OCI-LY1 (cell line): Measurements from ENCODE around the gene C2CD2L.

Experiments
- CTCF ChIP-seq: fragments of 200-600 bp; sonication (generic), shearing (Covaris generic); IDR thresholded peaks from 2 replicates; pipeline ENCODE4 v1.5.1; 2017; ENCODE audit warnings: mild to moderate bottlenecking, antibody characterized with exemption, low read length, moderate library complexity, mixed read lengths
- EZH2 ChIP-seq: fragments of 200-600 bp; sonication (generic), shearing (Covaris generic); IDR thresholded peaks from 2 replicates; pipeline ENCODE4 v1.8.0; 2017; ENCODE audit warnings: borderline replicate concordance, mixed run types, mild to moderate bottlenecking, antibody characterized with exemption, low read length, moderate library complexity, mixed read lengths

GRCh38 chr11:119166368-119167076 is 59.4 kb downstream of the C2CD2L start:
- TF ChIP-seq CTCF (no peak), EZH2 (no peak)
